ENCODE data around the gene WDR93.

WDR93 gene

GRCh38 chr15:89749951-89750559, 59.4 kb downstream of the WDR93 start:
- peaks cover 93% of the 10 kb centered on the region for H3K27me3 ChIP-seq (ENCODE audit: insufficient read depth, low read length)
- no peaks in the 10 kb centered on the region for H3K9me3 ChIP-seq (ENCODE audit: insufficient read depth, low read depth, low read length)
- H3K4me3 ChIP-seq (ENCODE audit: low read length) = peak overlapping the region; percentile 58
- H3K36me3 ChIP-seq (ENCODE audit: insufficient read depth, low read length) = no peaks in the 10 kb centered on the region
- no peak overlapping the region for H3K27ac ChIP-seq (ENCODE audit: low read depth, low read length)
- 2% methylated on average over 41 of the region's 41 CpGs for WGBS
- H3K4me1 ChIP-seq (ENCODE audit: insufficient read depth, low read length) = peaks cover 4% of the 10 kb centered on the region
- H3K9ac ChIP-seq (ENCODE audit: low read depth, low read length) = no peak overlapping the region

GRCh38 chr15:89750560-89751542, 60.2 kb downstream of the WDR93 start, which contains the start of gene MESP1:
Gene MESP1 (minus strand): TSS chr15:89751249. CDS start chr15:89751231, 18 bp downstream.
- Histone ChIP-seq H3K9ac (ENCODE audit: low read depth, low read length) (0 out of 2 replicates have a peak within 1 kb of the TSS, but pooled peaks have one; percentile 24), H3K36me3 (ENCODE audit: insufficient read depth, low read length) (no peaks in the 10 kb centered on the region), H3K4me1 (ENCODE audit: insufficient read depth, low read length) (peaks cover 4% of the 10 kb centered on the region), H3K27ac (ENCODE audit: low read depth, low read length) (no peak within 1 kb of the TSS), H3K27me3 (ENCODE audit: insufficient read depth, low read length) (peaks cover 85% of the 10 kb centered on the region), H3K4me3 (ENCODE audit: low read length) (peak within 1 kb of the TSS; percentile 58), H3K9me3 (ENCODE audit: insufficient read depth, low read depth, low read length) (no peaks in the 10 kb centered on the region)
- 2% methylated on average over 114 of the region's 114 CpGs for WGBS

- Histone ChIP-seq H3K9me3 (ENCODE audit: insufficient read depth, low read depth, low read length) (no peaks in the 10 kb centered on the region), H3K4me1 (ENCODE audit: insufficient read depth, low read length) (peaks cover 4% of the 10 kb centered on the region), H3K27me3 (ENCODE audit: insufficient read depth, low read length) (peaks cover 76% of the 10 kb centered on the region), H3K36me3 (ENCODE audit: insufficient read depth, low read length) (no peaks in the 10 kb centered on the region), H3K4me3 (ENCODE audit: low read length) (no peak overlapping the region), H3K27ac (ENCODE audit: low read depth, low read length) (no peak overlapping the region), H3K9ac (ENCODE audit: low read depth, low read length) (no peak overlapping the region)
- WGBS = 79% methylated on average over 5 of the region's 5 CpGs
These were observed 61.1 kb downstream of the WDR93 start for GRCh38 chr15:89751748-89752147.

- H3K9ac ChIP-seq (ENCODE audit: low read depth, low read length) = no peak overlapping the region
- H3K27ac ChIP-seq (ENCODE audit: low read depth, low read length) = no peak overlapping the region
- H3K36me3 ChIP-seq (ENCODE audit: insufficient read depth, low read length) = no peaks in the 10 kb centered on the region
- H3K27me3 ChIP-seq (ENCODE audit: insufficient read depth, low read length) = peaks cover 55% of the 10 kb centered on the region
- H3K4me1 ChIP-seq (ENCODE audit: insufficient read depth, low read length) = no peaks in the 10 kb centered on the region; the same call in 1 of the 2 replicates
- WGBS = 95% methylated on average over 6 of the region's 7 CpGs
- H3K9me3 ChIP-seq (ENCODE audit: insufficient read depth, low read depth, low read length) = no peaks in the 10 kb centered on the region
- no peak overlapping the region for H3K4me3 ChIP-seq (ENCODE audit: low read length)
These were observed 63.2 kb downstream of the WDR93 start for GRCh38 chr15:89753855-89754254.

- 91% methylated on average over 7 of the region's 8 CpGs for WGBS
- no peak overlapping the region for H3K9ac ChIP-seq (ENCODE audit: low read depth, low read length)
- H3K27me3 ChIP-seq (ENCODE audit: insufficient read depth, low read length) = peaks cover 48% of the 10 kb centered on the region
- H3K27ac ChIP-seq (ENCODE audit: low read depth, low read length) = no peak overlapping the region
- H3K4me1 ChIP-seq (ENCODE audit: insufficient read depth, low read length) = no peaks in the 10 kb centered on the region; the same call in 1 of the 2 replicates
- H3K9me3 ChIP-seq (ENCODE audit: insufficient read depth, low read depth, low read length) = no peaks in the 10 kb centered on the region
- H3K36me3 ChIP-seq (ENCODE audit: insufficient read depth, low read length) = no peaks in the 10 kb centered on the region
- no peak overlapping the region for H3K4me3 ChIP-seq (ENCODE audit: low read length)
These were observed 63.9 kb downstream of the WDR93 start for GRCh38 chr15:89754361-89755154.

GRCh38 chr15:89755701-89756100, 65.1 kb downstream of the WDR93 start:
- Histone ChIP-seq H3K36me3 (ENCODE audit: insufficient read depth, low read length) (no peaks in the 10 kb centered on the region), H3K4me3 (ENCODE audit: low read length) (no peak overlapping the region), H3K9me3 (ENCODE audit: insufficient read depth, low read depth, low read length) (no peaks in the 10 kb centered on the region), H3K27ac (ENCODE audit: low read depth, low read length) (no peak overlapping the region), H3K4me1 (ENCODE audit: insufficient read depth, low read length) (no peaks in the 10 kb centered on the region; the same call in 1 of the 2 replicates), H3K9ac (ENCODE audit: low read depth, low read length) (no peak overlapping the region), H3K27me3 (ENCODE audit: insufficient read depth, low read length) (peaks cover 37% of the 10 kb centered on the region)
- WGBS = 88% methylated on average over 4 of the region's 4 CpGs

- WGBS = 88% methylated on average over 7 of the region's 7 CpGs
- no peaks in the 10 kb centered on the region; the same call in 1 of the 2 replicates for H3K4me1 ChIP-seq (ENCODE audit: insufficient read depth, low read length)
- H3K27me3 ChIP-seq (ENCODE audit: insufficient read depth, low read length) = peaks cover 25% of the 10 kb centered on the region
- H3K36me3 ChIP-seq (ENCODE audit: insufficient read depth, low read length) = no peaks in the 10 kb centered on the region
- no peaks in the 10 kb centered on the region for H3K9me3 ChIP-seq (ENCODE audit: insufficient read depth, low read depth, low read length)
- H3K4me3 ChIP-seq (ENCODE audit: low read length) = no peak overlapping the region
- no peak overlapping the region for H3K9ac ChIP-seq (ENCODE audit: low read depth, low read length)
- H3K27ac ChIP-seq (ENCODE audit: low read depth, low read length) = no peak overlapping the region
These were observed 66.3 kb downstream of the WDR93 start for GRCh38 chr15:89756897-89757296.

GRCh38 chr15:89758283-89758682, 67.7 kb downstream of the WDR93 start:
- H3K9ac ChIP-seq (ENCODE audit: low read depth, low read length) = no peak overlapping the region
- H3K36me3 ChIP-seq (ENCODE audit: insufficient read depth, low read length) = no peaks in the 10 kb centered on the region
- 83% methylated on average over 8 of the region's 8 CpGs for WGBS
- H3K4me1 ChIP-seq (ENCODE audit: insufficient read depth, low read length) = no peaks in the 10 kb centered on the region
- H3K27me3 ChIP-seq (ENCODE audit: insufficient read depth, low read length) = peaks cover 11% of the 10 kb centered on the region
- no peaks in the 10 kb centered on the region for H3K9me3 ChIP-seq (ENCODE audit: insufficient read depth, low read depth, low read length)
- no peak overlapping the region for H3K4me3 ChIP-seq (ENCODE audit: low read length)
- no peak overlapping the region for H3K27ac ChIP-seq (ENCODE audit: low read depth, low read length)

- WGBS = 92% methylated on average over 8 of the region's 8 CpGs
- no peak overlapping the region for H3K27ac ChIP-seq (ENCODE audit: low read depth, low read length)
- no peak overlapping the region for H3K9ac ChIP-seq (ENCODE audit: low read depth, low read length)
These were observed 68.4 kb downstream of the WDR93 start for GRCh38 chr15:89758981-89759380.

GRCh38 chr15:89759835-89760234, 69.2 kb downstream of the WDR93 start:
- Histone ChIP-seq H3K27me3 (ENCODE audit: insufficient read depth, low read length) (peaks cover 1% of the 10 kb centered on the region; the same call in 1 of the 2 replicates), H3K36me3 (ENCODE audit: insufficient read depth, low read length) (no peaks in the 10 kb centered on the region), H3K4me1 (ENCODE audit: insufficient read depth, low read length) (no peaks in the 10 kb centered on the region), H3K9me3 (ENCODE audit: insufficient read depth, low read depth, low read length) (no peaks in the 10 kb centered on the region), H3K4me3 (ENCODE audit: low read length) (no peak overlapping the region), H3K9ac (ENCODE audit: low read depth, low read length) (no peak overlapping the region), H3K27ac (ENCODE audit: low read depth, low read length) (no peak overlapping the region)
- WGBS = 91% methylated on average over 2 of the region's 3 CpGs

More at GRCh38 chr15:89758981-89759380, 68.4 kb downstream of the WDR93 start:
- Histone ChIP-seq H3K4me3 (ENCODE audit: low read length) (no peak overlapping the region), H3K9me3 (ENCODE audit: insufficient read depth, low read depth, low read length) (no peaks in the 10 kb centered on the region), H3K27me3 (ENCODE audit: insufficient read depth, low read length) (peaks cover 5% of the 10 kb centered on the region; the same call in 1 of the 2 replicates), H3K36me3 (ENCODE audit: insufficient read depth, low read length) (no peaks in the 10 kb centered on the region), H3K4me1 (ENCODE audit: insufficient read depth, low read length) (no peaks in the 10 kb centered on the region)
